Measurements from ENCODE around the gene TM6SF1.
"Not testable (repeated sequence)": the region's sequence is repeated elsewhere in the genome, so short reads cannot be mapped to it uniquely, and the experiment has no call there.

DNA sequence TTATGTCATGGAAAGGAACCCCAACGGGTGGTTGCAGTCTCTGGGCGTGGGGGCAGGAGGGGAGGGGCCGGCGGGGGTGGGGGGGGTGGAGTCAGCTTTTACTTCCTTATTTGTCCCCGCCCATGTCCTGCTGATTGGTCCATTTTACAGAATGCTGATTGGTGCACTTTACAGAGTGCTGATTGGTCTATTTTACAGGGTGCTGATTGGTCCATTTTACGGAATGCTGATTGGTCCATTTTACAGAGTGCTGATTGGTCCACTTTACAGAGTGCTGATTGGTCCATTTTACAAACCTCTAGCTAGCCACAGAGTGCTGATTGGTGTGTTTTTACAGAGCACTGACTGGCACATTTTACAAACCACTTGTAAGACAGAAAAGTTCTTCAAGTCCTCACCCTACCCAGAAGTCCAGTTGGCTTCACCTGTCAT, 38.2 kb upstream of the TM6SF1 start:
- TF ChIP-seq POLR2A (IDR thresholded peaks at IDR 0.05), result not testable (repeated sequence)
- TF ChIP-seq, protein P1, sequence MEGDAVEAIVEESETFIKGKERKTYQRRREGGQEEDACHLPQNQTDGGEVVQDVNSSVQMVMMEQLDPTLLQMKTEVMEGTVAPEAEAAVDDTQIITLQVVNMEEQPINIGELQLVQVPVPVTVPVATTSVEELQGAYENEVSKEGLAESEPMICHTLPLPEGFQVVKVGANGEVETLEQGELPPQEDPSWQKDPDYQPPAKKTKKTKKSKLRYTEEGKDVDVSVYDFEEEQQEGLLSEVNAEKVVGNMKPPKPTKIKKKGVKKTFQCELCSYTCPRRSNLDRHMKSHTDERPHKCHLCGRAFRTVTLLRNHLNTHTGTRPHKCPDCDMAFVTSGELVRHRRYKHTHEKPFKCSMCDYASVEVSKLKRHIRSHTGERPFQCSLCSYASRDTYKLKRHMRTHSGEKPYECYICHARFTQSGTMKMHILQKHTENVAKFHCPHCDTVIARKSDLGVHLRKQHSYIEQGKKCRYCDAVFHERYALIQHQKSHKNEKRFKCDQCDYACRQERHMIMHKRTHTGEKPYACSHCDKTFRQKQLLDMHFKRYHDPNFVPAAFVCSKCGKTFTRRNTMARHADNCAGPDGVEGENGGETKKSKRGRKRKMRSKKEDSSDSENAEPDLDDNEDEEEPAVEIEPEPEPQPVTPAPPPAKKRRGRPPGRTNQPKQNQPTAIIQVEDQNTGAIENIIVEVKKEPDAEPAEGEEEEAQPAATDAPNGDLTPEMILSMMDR (IDR thresholded peaks at IDR 0.05), result not testable (repeated sequence)
